Muscle of arm (tissue), 14 donors: ENCODE measurements around the gene LRRC10B. TPM values are rescaled to one million over a fixed set of nuclear protein-coding genes. Genes with fewer than 3 reads are reported as not detected.
A peak's percentile ranks its signal among the peaks of the same experiment; 100 is the strongest.
"Not testable (repeated sequence)": the region's sequence is repeated elsewhere in the genome, so short reads cannot be mapped to it uniquely, and the experiment has no call there.

Source experiments
- DNase-seq: peaks from one replicate; pipeline ENCODE4 v3.0.0-alpha.2; 2013
- long read RNA-seq, 11 donors: transcript quantifications; one replicate each; lab custom pipeline, GENCODE V29; 2026
- polyA plus RNA-seq, 12 donors: library from polyadenylated mRNA; unstranded; fragments of 120-200 nt; gene quantifications; one replicate each; pipeline ENCODE4 v1.2.1, GENCODE V29; 2013; ENCODE audit not compliant: insufficient read length in 12 of 12

Gene LRRC10B
- polyA plus RNA-seq = under 1 TPM in 8 of 12 donors, not detected in 4; 0.11 to 0.34 (median 0.16) TPM
- long read RNA-seq, donor 1, transcript LRRC10B-201 (1 exons, 2,219 nt) = major isoform, 6 of 6 reads
- long read RNA-seq, donor 1, partial matches to known transcripts = 0 of 6 reads
- long read RNA-seq, donor 1, other reads (novel, unspliced or antisense) = 0 of 6 reads
- long read RNA-seq, donor 2, partial matches to known transcripts = 0 of 1 reads
- long read RNA-seq, donor 2, other reads (novel, unspliced or antisense) = 0 of 1 reads
- long read RNA-seq, donor 3 = 0 reads
- long read RNA-seq, donor 4 = 0 reads
- long read RNA-seq, donor 5 = 0 reads
- long read RNA-seq, donor 6 = 0 reads
- long read RNA-seq, donor 7 = 0 reads
- long read RNA-seq, donor 8 = 0 reads
- long read RNA-seq, donor 9 = 0 reads
- long read RNA-seq, donor 10 = 0 reads
- long read RNA-seq, donor 11, partial matches to known transcripts = 0 of 2 reads
- long read RNA-seq, donor 11, other reads (novel, unspliced or antisense) = 0 of 2 reads

- no peak for DNase-seq
These were observed at the start of gene LRRC10B for GRCh38 chr11:61507962-61508861. Gene LRRC10B (plus strand): TSS chr11:61508749. CDS start chr11:61508999, 250 bp downstream.

DNA sequence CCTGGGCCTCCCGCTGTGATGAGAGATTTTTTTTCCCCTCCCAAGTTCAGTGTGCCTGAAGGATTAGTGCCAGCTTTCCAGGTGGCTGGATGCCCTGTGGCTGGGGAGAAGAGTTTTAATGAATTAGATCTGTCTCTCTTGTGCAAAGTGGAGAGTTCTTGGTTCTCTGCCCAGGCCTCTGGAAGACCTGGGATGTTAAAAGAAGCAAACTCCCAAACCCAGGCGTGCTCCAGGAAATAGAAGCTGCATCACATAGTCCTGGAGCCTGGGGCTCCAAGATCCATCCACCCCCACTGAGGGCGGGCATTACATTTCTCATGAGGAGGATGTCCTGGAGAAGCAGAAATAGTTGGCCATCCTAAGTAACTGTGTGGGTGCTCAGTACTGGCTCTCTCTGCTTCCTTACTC is 48.1 kb upstream of the LRRC10B start:
- DNase-seq = peak; percentile 74

DNA sequence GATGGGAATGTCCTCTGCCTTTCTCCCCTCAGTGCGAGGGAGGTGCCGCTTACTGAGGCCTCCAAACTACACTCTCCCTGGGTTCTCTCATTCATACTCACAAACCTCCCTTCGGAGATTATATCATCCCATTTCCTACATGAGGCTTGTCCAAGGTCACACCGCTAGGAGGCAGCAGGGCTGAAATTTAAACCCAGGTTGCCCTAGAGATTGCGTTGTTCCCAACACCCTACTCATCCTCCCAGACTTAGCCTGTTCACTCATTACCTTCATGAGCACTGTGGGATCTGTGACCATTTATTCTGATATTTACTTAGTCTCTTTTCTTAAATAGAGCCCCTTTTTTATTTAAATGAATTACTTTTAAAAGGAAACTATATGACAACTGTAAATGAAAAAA is 47.6 kb upstream of the LRRC10B start:
- no peak for DNase-seq

- not testable (repeated sequence) for DNase-seq
These were observed 40.9 kb upstream of the LRRC10B start for GRCh38 chr11:61467602-61468001.

- no peak for DNase-seq
These were observed 40.5 kb upstream of the LRRC10B start for GRCh38 chr11:61468002-61468401.

DNA sequence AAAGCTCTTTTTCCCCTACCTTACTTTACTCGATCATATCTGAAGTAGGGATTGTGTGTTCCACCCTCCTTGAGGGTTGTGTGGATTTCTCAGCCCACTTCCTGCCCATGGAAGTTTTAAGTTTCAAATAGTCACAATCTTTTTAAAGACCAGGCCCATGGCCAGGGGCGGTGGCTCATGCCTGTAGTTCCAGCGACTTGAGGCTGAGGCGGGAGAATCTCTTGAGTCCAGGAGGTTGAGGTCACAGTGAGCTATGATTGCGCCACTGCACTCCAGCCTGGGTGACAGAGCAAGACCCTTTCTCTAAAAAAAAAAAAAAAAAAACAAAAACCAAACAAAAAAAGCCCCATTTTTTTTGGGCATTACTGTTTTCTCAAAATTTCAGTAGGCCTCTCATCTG is 36.3 kb upstream of the LRRC10B start:
- no peak for DNase-seq

GRCh38 chr11:61472868-61473267 is 35.7 kb upstream of the LRRC10B start:
- peak; percentile 69 for DNase-seq

GRCh38 chr11:61473370-61474012 is 35.1 kb upstream of the LRRC10B start:
- no peak for DNase-seq

DNA sequence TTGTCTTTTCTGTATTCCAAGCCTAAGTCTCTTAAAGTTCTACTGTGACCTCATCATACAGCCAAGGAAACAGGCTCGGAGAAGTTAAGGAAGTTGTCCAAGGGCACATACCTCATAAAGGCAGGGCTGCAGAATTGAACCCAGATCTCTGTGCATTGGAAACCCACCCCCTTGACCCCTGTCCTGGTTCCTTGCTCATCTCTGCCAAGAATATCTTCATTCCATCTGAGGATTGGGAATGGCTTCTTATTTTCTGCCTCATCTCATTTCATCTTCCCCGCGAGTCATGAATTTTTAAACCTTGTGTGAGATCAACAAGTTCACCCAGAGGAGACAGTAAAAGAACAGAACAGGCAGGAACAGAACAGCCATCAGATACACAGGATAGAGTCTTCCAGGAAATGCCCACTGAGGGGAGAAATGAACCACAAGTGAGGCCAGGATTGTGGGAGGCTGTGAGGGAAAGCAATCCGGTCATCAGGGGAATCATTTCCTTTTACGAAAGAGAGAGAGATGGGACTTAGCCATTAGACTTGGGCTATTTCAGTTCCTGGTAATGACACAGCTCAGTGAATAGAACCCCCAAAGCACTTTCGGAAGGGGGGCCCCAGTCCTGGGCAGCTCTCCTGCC is 34.4 kb upstream of the LRRC10B start:
- no peak for DNase-seq

DNA sequence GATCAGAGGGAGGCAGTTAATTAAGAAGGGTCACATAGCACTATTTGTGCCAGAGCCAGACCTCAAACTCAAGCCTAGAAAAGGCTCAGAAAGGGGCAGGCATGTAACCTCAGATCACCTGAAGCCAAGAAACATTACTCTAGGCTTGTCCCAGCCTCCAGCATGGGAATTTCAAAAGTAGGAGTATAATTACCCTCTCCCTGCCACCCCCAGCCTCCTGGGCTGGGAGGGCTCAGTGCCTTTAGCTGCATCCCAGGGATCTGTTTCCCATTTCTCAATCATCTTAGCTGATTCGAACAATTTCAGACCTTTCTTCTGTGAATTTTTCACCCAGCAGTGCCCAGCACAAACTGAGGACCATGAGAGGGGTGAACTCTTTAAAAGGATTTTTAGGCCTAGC is 33.1 kb upstream of the LRRC10B start:
- no peak for DNase-seq

DNA sequence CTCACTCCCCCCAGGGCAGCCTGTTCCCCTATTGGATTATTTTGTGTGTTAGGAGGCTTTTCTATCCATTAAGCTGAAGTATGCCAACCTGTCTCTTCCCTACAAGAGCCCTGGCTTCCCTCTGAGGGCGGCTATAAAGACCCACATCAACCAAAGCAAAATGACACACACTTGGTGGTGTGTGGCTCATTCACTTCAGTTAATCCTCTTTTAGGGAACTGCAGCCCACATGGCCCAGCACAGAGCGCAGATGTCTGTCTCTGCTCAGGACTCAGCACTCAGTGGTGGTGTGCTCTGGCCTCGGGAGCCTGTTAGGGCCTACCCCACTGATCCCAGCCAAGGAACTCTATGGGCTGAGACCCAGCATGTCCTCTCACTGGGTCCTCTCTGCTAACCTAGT is 32.2 kb upstream of the LRRC10B start:
- DNase-seq = no peak

DNA sequence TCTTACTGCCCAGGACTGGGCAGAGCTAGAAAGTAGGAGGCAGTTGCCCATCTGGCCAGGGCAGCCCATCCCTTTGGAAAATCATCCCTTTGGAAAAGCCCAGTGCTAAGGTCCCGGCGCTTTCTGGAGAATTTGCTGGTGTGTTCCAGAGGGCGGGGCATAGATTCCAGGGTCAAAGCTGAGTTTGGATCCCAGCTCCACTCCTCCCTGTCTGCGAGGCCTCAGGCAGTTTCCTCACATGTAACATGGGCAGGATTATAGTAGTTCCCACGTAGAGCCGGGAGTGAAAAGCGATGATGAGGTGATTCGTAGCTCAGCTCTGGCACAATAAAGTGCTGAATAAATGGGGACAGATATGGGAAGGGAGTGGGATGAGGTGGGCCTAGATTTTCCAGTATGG is 31.4 kb upstream of the LRRC10B start:
- no peak for DNase-seq

DNA sequence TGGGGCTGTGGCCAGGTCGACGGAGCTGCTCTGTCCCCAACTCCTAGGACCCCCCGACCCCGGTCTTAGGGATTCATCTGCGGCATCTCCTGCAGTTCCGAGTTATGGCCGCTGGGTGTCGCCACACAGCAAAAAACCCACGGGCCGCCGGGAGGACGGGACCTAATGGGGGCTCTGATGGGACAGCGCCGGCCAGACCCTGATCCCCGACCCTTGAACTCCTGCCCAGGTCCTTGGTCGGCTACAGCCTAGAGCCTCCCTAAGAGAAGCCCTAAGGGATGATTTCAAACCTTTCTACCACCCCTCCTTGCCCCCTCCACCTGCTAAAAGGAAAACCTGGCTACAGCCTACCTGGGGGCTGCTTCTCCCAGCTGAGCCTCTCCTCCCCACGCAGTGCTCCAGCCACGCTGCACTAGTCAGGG is 30.8 kb upstream of the LRRC10B start:
- DNase-seq = no peak

DNA sequence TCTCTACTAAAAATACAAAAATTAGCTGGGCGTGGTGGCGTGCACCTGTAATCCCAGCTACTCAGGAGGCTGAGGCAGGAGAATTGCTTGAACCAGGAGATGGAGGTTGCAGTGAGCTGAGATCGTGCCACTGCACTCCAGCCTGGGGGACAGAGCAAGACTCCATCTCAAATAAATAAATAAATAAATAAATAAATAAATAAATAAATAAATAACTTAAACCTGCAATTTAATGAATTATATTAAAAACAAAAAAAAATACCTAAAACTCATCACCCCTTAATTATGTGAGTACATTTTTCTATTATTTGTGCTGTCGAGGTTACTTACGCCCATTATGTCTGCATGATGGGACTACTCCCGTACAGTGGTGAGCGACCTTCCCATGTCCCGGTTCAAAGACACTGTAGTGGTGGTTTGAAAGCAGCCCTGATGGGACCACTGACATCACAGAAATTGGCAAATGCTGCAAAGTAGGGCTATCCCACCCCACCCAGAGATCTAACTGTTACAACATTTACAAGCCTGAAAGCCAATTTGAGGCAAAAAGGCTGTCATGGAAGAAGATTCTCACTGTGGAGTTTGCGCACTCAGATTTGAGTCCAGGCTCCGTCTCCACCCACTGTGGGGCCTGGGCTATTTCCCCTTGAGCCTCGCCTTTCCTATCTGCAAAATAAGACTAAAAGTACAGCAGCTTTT is 29.0 kb upstream of the LRRC10B start:
- DNase-seq = not testable (repeated sequence)

GRCh38 chr11:61480261-61480993 is 28.1 kb upstream of the LRRC10B start:
- DNase-seq = no peak

DNA sequence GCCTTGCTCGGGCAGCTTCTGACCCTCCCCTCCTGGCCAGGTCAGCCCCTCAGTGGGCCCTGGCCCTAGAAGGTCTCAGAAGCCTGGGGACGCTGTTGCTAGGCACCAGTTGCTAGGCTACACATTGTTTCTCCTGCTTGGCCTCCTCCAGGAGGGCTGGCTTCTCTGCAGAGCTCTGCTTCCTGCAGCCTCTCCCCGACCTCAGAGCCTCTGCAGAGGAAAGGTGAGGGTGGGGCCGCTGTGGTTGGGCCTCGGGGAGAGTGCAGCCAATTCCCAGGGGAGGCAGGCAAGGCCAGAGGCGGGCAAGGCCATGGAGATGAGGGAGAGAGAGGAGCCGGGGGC is 27.6 kb upstream of the LRRC10B start:
- DNase-seq = peak; percentile 56

DNA sequence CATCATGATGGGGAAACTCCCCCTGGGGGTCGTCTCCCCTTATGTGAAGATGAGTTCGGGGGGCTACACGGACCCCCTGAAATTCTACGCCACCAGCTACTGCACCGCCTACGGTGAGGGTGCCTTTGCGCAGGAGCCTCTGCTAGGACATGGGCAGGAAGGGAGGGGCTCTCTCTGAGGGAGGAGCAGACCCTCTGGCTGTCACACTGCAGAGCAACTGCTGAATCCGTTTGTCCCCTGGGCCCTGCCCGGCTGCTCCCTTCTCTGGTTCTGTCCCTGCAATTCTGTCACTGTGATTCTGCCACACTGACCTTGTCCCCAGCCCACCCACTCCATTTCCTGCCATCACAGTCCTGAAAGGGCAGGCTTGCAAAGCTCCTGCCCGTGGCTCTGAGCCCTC is 26.7 kb upstream of the LRRC10B start:
- DNase-seq = no peak

GRCh38 chr11:61482513-61482912 is 26.0 kb upstream of the LRRC10B start:
- no peak for DNase-seq

GRCh38 chr11:61484541-61484940 is 24.0 kb upstream of the LRRC10B start:
- no peak for DNase-seq

DNA sequence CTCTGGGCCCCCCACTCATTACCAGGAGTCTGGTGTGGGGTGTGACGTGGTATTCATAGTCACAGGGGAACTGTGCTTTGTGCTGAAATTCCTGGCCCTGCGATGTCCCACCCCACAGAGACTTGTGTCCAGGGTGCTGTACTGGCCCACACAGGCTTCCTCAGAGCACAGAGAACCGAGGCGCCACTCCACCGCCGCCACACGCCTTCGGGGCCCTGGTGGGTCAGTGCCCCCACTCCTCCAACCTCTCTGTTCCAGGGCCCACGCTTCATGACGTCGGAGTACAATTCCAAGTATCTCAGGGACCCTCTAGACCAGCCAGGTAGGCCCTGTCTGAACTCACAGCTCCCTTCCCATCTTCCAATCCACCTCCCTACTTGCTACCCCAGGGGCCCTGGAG is 23.5 kb upstream of the LRRC10B start:
- DNase-seq = no peak
